Ishikawa (cell line): ENCODE results near the gene MAMDC4.

ENCODE experiments used
- CEBPB ChIP-seq: IDR thresholded peaks from 2 replicates; pipeline ENCODE4 v1.6.1; 2012
- CREB1 ChIP-seq: IDR thresholded peaks from 2 replicates; pipeline ENCODE4 v1.6.1; 2012; ENCODE audit warnings: low read depth
- EGR1 ChIP-seq: IDR thresholded peaks from 2 replicates; pipeline ENCODE4 v1.6.1; 2012
- EP300 ChIP-seq: IDR thresholded peaks from 2 replicates; pipeline ENCODE4 v1.6.1; 2012; ENCODE audit warnings: borderline replicate concordance
- FOXM1 ChIP-seq: IDR thresholded peaks from 2 replicates; pipeline ENCODE4 v1.6.1; 2012; ENCODE audit warnings: low read depth, borderline replicate concordance
- NFIC ChIP-seq: IDR thresholded peaks from 2 replicates; pipeline ENCODE4 v1.6.1; 2012
- RAD21 ChIP-seq: IDR thresholded peaks from 2 replicates; pipeline ENCODE4 v1.6.1; 2012; ENCODE audit warnings: low read depth
- TAF1 ChIP-seq: IDR thresholded peaks from 2 replicates; pipeline ENCODE4 v1.6.1; 2012; ENCODE audit warnings: low read depth, mild to moderate bottlenecking
- TCF12 ChIP-seq: IDR thresholded peaks from 2 replicates; pipeline ENCODE4 v1.6.1; 2012; ENCODE audit warnings: low read depth
- TEAD4 ChIP-seq: IDR thresholded peaks from 2 replicates; pipeline ENCODE4 v1.6.1; 2012
- YY1 ChIP-seq: IDR thresholded peaks from 2 replicates; pipeline ENCODE4 v1.6.1; 2012; ENCODE audit warnings: low read depth
- ZBTB7A ChIP-seq: IDR thresholded peaks from 2 replicates; pipeline ENCODE4 v1.6.1; 2012; ENCODE audit warnings: low read depth
- TF ChIP-seq, protein P1 (sequence below): IDR thresholded peaks from 2 replicates; pipeline ENCODE4 v1.6.1; 2012; ENCODE audit warnings: low read depth, mild to moderate bottlenecking
- TF ChIP-seq, protein P2 (sequence below): IDR thresholded peaks from 2 replicates; pipeline ENCODE4 v1.6.1; 2012
- TF ChIP-seq, protein P3 (sequence below): IDR thresholded peaks from 2 replicates; pipeline ENCODE4 v1.6.1; 2012

MAMDC4 gene

GRCh38 chr9:136851941-136852663 lies at the start of gene MAMDC4:
Gene MAMDC4, plus strand, starts transcription at chr9:136852346. Its CDS starts 71 bp downstream, at chr9:136852417.
- TF ChIP-seq TCF12 (no peak), TAF1 (no peak), EGR1 (no peak), CREB1 (no peak), ZBTB7A (no peak), TEAD4 (no peak), CEBPB (no peak), FOXM1 (no peak), EP300 (no peak), YY1 (no peak), NFIC (no peak), RAD21 (no peak)
- TF ChIP-seq, protein P1, sequence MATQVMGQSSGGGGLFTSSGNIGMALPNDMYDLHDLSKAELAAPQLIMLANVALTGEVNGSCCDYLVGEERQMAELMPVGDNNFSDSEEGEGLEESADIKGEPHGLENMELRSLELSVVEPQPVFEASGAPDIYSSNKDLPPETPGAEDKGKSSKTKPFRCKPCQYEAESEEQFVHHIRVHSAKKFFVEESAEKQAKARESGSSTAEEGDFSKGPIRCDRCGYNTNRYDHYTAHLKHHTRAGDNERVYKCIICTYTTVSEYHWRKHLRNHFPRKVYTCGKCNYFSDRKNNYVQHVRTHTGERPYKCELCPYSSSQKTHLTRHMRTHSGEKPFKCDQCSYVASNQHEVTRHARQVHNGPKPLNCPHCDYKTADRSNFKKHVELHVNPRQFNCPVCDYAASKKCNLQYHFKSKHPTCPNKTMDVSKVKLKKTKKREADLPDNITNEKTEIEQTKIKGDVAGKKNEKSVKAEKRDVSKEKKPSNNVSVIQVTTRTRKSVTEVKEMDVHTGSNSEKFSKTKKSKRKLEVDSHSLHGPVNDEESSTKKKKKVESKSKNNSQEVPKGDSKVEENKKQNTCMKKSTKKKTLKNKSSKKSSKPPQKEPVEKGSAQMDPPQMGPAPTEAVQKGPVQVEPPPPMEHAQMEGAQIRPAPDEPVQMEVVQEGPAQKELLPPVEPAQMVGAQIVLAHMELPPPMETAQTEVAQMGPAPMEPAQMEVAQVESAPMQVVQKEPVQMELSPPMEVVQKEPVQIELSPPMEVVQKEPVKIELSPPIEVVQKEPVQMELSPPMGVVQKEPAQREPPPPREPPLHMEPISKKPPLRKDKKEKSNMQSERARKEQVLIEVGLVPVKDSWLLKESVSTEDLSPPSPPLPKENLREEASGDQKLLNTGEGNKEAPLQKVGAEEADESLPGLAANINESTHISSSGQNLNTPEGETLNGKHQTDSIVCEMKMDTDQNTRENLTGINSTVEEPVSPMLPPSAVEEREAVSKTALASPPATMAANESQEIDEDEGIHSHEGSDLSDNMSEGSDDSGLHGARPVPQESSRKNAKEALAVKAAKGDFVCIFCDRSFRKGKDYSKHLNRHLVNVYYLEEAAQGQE: no peak
- TF ChIP-seq, protein P2, sequence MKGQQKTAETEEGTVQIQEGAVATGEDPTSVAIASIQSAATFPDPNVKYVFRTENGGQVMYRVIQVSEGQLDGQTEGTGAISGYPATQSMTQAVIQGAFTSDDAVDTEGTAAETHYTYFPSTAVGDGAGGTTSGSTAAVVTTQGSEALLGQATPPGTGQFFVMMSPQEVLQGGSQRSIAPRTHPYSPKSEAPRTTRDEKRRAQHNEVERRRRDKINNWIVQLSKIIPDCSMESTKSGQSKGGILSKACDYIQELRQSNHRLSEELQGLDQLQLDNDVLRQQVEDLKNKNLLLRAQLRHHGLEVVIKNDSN: no peak
- TF ChIP-seq, protein P3, sequence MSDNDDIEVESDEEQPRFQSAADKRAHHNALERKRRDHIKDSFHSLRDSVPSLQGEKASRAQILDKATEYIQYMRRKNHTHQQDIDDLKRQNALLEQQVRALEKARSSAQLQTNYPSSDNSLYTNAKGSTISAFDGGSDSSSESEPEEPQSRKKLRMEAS: no peak

DNA sequence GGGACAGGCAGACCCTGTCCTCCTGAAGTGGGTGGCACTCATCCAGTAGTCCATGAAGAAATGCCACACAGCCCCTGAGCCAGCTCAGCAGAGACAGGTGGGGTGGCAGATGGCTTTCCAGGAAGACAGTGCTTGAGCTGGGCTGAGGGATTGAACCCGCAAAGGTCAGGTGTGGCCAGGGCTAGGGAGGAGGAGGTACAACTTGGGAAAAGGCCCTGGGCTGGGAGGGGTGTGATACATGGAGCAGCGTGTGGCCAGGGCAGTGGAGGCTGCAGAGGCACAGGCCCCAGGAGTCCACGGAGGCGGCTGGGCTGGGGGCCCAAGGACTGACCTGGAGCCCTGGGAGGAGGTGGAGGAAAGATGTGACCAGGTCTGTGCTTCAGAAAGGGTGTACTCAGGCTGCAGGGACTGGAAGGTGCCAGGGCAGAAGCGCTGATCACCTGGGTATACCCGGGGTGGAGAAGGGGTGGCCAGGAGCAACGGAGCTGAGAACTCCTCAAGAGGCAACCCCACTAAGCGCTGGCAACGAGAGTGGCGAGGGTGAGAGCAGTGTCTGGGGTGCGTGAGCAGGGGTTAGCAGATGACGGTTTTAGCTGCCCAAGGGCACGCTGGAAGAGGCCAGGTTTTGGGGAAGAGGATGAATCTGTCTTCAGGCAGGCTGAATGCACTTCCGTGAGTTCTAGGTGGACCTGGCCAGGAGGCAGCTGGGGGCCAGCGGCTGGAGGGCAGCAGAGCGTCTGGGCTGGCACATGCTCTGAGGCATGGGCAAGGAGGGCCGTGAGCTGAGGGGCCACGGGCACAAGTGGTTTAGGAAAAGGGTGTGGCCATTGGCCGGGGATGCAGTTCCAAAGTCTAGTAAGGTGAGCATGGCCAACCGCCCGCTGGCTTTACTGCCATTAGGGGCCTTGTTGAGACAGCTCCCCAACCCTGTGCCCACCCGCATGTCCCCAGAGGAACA lies 48.3 kb upstream of the MAMDC4 start:
- TF ChIP-seq YY1 (no peak), RAD21 (no peak), TCF12 (no peak), EP300 (no peak), FOXM1 (no peak), TEAD4 (no peak), CEBPB (no peak), NFIC (no peak)
- TF ChIP-seq, protein P2: no peak
- TF ChIP-seq, protein P1: no peak
- TF ChIP-seq, protein P3: no peak

DNA sequence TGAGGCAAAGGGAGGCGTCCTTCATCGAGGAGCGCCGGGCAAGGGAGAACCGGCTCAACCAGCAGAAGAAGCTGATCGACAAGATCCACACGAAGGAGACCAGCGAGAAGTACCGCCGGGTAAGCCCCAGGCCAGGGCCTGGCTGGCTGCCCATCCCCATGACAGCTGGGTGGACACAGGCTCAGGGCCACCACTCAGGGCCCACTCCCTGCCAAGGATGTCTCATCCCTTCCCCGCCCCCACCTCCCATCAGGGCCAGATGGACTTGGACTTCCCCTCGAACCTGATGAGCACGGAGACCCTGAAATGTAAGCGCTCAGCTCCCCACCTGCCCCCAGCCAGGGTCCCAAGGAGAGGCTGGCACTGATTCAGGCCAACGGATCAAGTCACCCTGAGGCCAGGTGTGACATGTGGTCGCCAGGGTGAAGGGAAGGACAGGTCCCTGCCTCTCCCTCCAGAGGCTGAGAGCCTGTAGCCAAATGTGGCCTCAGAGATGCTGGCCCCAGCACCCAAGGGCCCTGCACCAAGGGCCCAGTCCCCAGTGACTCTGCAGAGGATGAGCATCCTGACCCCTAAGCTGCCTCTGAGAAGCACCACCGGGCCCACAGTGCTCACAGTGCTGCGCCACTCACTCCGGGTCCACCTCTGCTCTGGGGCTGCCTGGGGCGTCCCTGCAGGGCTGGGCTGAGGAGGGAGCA lies 47.5 kb upstream of the MAMDC4 start:
- TF ChIP-seq, protein P1: no peak
- no peak for TF ChIP-seq EP300
- TF ChIP-seq, protein P2: no peak
- TF ChIP-seq FOXM1: no peak
- TF ChIP-seq RAD21: no peak
- no peak for TF ChIP-seq TCF12
- TF ChIP-seq CEBPB: no peak
- no peak for TF ChIP-seq EGR1
- no peak for TF ChIP-seq YY1
- TF ChIP-seq ZBTB7A: no peak
- no peak for TF ChIP-seq TAF1
- no peak for TF ChIP-seq CREB1
- TF ChIP-seq TEAD4: no peak
- no peak for TF ChIP-seq NFIC
- TF ChIP-seq, protein P3: no peak
